Ishikawa (cell line): ENCODE data around the gene CAMK2D.

Source experiments
- CEBPB ChIP-seq: IDR thresholded peaks from 2 replicates; pipeline ENCODE4 v1.6.1; 2012
- CREB1 ChIP-seq: IDR thresholded peaks from 2 replicates; pipeline ENCODE4 v1.6.1; 2012; ENCODE audit warnings: low read depth
- EP300 ChIP-seq: IDR thresholded peaks from 2 replicates; pipeline ENCODE4 v1.6.1; 2012; ENCODE audit warnings: borderline replicate concordance
- TAF1 ChIP-seq: IDR thresholded peaks from 2 replicates; pipeline ENCODE4 v1.6.1; 2012; ENCODE audit warnings: low read depth, mild to moderate bottlenecking
- YY1 ChIP-seq: IDR thresholded peaks from 2 replicates; pipeline ENCODE4 v1.6.1; 2012; ENCODE audit warnings: low read depth

GRCh38 chr4:113513382-113513781 lies 248.2 kb downstream of the CAMK2D start:
- TF ChIP-seq EP300 (no peak), TAF1 (no peak), YY1 (no peak), CREB1 (no peak), CEBPB (no peak)
